SK-N-SH (cell line): ENCODE results near the gene B3GNT5.

Experiments used
- ELF1 ChIP-seq: IDR thresholded peaks from 2 replicates; pipeline ENCODE4 v1.4.0; 2012
- EP300 ChIP-seq, 2 experiments: IDR thresholded peaks; 2 replicates each; pipeline versions ENCODE4 v1.4.0 to v1.6.1; 2012; ENCODE audit warnings: borderline replicate concordance in 1 of 2, low read depth in 1 of 2, low read length in 1 of 2
- EZH2phosphoT487 ChIP-seq: fragments of 200-600 bp; sonication (generic); IDR thresholded peaks from 2 replicates; pipeline ENCODE4 v1.6.1; 2017; ENCODE audit warnings: low read depth, mixed run types, mild to moderate bottlenecking, antibody characterized with exemption, moderate library complexity, borderline replicate concordance
- FOXM1 ChIP-seq: IDR thresholded peaks from 2 replicates; pipeline ENCODE4 v1.4.0; 2012; ENCODE audit warnings: low read depth, mild to moderate bottlenecking
- GABPA ChIP-seq: IDR thresholded peaks from 2 replicates; pipeline ENCODE4 v1.4.0; 2012; ENCODE audit warnings: low read depth, mild to moderate bottlenecking
- GATA2 ChIP-seq: sonication (generic); formaldehyde crosslinking; IDR thresholded peaks from 2 replicates; pipeline ENCODE4 v1.5.0; 2020; ENCODE audit warnings: mild to moderate bottlenecking, missing genetic modification reagents
- POLR2AphosphoS5 ChIP-seq: IDR thresholded peaks from 2 replicates; pipeline ENCODE4 v1.6.1; 2012; ENCODE audit warnings: low read depth, low read length
- RAD21 ChIP-seq: IDR thresholded peaks from 2 replicates; pipeline ENCODE4 v1.6.1; 2012; ENCODE audit warnings: mild to moderate bottlenecking, low read length
- RCOR1 ChIP-seq: fragments of 150-350 bp; IDR thresholded peaks from 2 replicates; pipeline ENCODE4 v1.6.1; 2017; ENCODE audit warnings: antibody characterized with exemption, low read length
- TAF1 ChIP-seq: IDR thresholded peaks from 2 replicates; pipeline ENCODE4 v1.6.1; 2012; ENCODE audit warnings: low read depth, mild to moderate bottlenecking, low read length, moderate library complexity, borderline replicate concordance
- YY1 ChIP-seq: IDR thresholded peaks from 2 replicates; pipeline ENCODE4 v1.4.0; 2012; ENCODE audit warnings: low read depth, mild to moderate bottlenecking
- TF ChIP-seq, protein P1 (sequence below): fragments of 200-600 bp; sonication (generic); IDR thresholded peaks from 2 replicates; pipeline ENCODE4 v1.6.1; 2017; ENCODE audit warnings: antibody characterized with exemption, mild to moderate bottlenecking, moderate library complexity

DNA sequence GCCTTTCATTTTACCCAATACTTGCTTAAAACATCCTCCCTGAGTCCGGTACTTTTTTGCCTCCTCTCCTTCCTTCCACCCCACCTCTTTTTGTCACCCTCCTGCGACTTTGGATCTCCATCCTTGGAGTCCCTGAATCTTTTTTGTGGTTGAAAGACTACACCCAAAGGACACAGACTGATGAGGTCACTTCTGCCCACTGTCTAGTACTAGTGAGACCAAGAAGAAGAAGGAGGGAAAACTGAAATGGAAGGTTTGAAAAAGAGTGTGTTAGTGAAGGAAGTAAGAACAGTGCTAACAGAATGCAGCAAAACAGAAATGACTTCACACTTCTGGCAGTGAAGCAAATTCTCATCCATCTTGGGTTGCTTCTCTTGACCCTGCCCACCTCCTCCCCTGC lies 6.6 kb downstream of the B3GNT5 start:
- TF ChIP-seq, protein P1, sequence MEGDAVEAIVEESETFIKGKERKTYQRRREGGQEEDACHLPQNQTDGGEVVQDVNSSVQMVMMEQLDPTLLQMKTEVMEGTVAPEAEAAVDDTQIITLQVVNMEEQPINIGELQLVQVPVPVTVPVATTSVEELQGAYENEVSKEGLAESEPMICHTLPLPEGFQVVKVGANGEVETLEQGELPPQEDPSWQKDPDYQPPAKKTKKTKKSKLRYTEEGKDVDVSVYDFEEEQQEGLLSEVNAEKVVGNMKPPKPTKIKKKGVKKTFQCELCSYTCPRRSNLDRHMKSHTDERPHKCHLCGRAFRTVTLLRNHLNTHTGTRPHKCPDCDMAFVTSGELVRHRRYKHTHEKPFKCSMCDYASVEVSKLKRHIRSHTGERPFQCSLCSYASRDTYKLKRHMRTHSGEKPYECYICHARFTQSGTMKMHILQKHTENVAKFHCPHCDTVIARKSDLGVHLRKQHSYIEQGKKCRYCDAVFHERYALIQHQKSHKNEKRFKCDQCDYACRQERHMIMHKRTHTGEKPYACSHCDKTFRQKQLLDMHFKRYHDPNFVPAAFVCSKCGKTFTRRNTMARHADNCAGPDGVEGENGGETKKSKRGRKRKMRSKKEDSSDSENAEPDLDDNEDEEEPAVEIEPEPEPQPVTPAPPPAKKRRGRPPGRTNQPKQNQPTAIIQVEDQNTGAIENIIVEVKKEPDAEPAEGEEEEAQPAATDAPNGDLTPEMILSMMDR: no peak
- TF ChIP-seq EZH2phosphoT487: no peak
- TF ChIP-seq RAD21: no peak
- no peak for TF ChIP-seq EP300 (IDR thresholded peaks at IDR 0.05; ENCODE audit: borderline replicate concordance in 1 of 2, low read depth in 1 of 2, low read length in 1 of 2)
- TF ChIP-seq ELF1: no peak
- TF ChIP-seq GABPA: no peak
- TF ChIP-seq TAF1: no peak
- TF ChIP-seq FOXM1: no peak
- no peak for TF ChIP-seq POLR2AphosphoS5
- no peak for TF ChIP-seq YY1
- TF ChIP-seq RCOR1: no peak
- TF ChIP-seq GATA2 (CRISPR knock-in tag): no peak
